ENCODE results near the gene MALSU1. TPM values are rescaled to one million over a fixed set of nuclear protein-coding genes. Genes with fewer than 3 reads are reported as not detected.
A peak's percentile ranks its signal among the peaks of the same experiment; 100 is the strongest.

MALSU1 gene
- total and polyA plus RNA-seq, 2 of the 13 experiments (the other 11 are each of a cell fraction or from before 2014, with no cell fraction given): 72.0 to 141 TPM

GRCh38 chr7:23293500-23294073, 5.6 kb upstream of the MALSU1 start (continued):
- TF ChIP-seq STAG1 (CRISPR knock-in tag; IDR thresholded peaks at IDR 0.05): no peak; the same call in 1 of the 2 replicates
- TF ChIP-seq MTA1 (CRISPR knock-in tag; IDR thresholded peaks at IDR 0.05; ENCODE audit: borderline replicate concordance): peak; percentile 88
- peak; percentile 91 for TF ChIP-seq ZMYM2 (CRISPR knock-in tag; IDR thresholded peaks at IDR 0.05)
- TF ChIP-seq FOXA1 (IDR thresholded peaks at IDR 0.05): no peak
- TF ChIP-seq FOXA1 (CRISPR knock-in tag; IDR thresholded peaks at IDR 0.05): peak; percentile 90
- TF ChIP-seq, protein P1, sequence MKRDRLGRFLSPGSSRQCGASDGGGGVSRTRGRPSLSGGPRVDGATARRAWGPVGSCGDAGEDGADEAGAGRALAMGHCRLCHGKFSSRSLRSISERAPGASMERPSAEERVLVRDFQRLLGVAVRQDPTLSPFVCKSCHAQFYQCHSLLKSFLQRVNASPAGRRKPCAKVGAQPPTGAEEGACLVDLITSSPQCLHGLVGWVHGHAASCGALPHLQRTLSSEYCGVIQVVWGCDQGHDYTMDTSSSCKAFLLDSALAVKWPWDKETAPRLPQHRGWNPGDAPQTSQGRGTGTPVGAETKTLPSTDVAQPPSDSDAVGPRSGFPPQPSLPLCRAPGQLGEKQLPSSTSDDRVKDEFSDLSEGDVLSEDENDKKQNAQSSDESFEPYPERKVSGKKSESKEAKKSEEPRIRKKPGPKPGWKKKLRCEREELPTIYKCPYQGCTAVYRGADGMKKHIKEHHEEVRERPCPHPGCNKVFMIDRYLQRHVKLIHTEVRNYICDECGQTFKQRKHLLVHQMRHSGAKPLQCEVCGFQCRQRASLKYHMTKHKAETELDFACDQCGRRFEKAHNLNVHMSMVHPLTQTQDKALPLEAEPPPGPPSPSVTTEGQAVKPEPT (CRISPR knock-in tag; IDR thresholded peaks at IDR 0.05; ENCODE audit: low read depth): no peak
- 0 out of 2 replicates have a peak, but pooled peaks have one; percentile 62 for TF ChIP-seq ZNF724P (CRISPR knock-in tag; IDR thresholded peaks at IDR 0.05; ENCODE audit: borderline replicate concordance)
- TF ChIP-seq YEATS2 (CRISPR knock-in tag; IDR thresholded peaks at IDR 0.05; ENCODE audit: borderline replicate concordance): no peak
- TF ChIP-seq ZNF263 (CRISPR knock-in tag; IDR thresholded peaks at IDR 0.05): peak; percentile 72
- TF ChIP-seq CEBPB (IDR thresholded peaks at IDR 0.05; ENCODE audit: borderline replicate concordance, low read depth, low read length): peak; percentile 80
- peak; percentile 79 for TF ChIP-seq YY1 (IDR thresholded peaks at IDR 0.05; ENCODE audit: insufficient read depth, insufficient replicate concordance, low read depth, low read length)
- no peak for TF ChIP-seq HOXA7 (CRISPR knock-in tag; IDR thresholded peaks at IDR 0.05)
- TF ChIP-seq ZNF556 (CRISPR knock-in tag; IDR thresholded peaks at IDR 0.05; ENCODE audit: borderline replicate concordance): no peak; the same call in 1 of the 2 replicates
- peak; percentile 94 for TF ChIP-seq SALL1 (CRISPR knock-in tag; IDR thresholded peaks at IDR 0.05)
- TF ChIP-seq KDM1A (CRISPR knock-in tag; IDR thresholded peaks at IDR 0.05): peak; percentile 90
- TF ChIP-seq ZNF720 (CRISPR knock-in tag; IDR thresholded peaks at IDR 0.05): no peak
- no peak for TF ChIP-seq CAMTA2 (CRISPR knock-in tag; IDR thresholded peaks at IDR 0.05; ENCODE audit: borderline replicate concordance)
- TF ChIP-seq, protein P2, sequence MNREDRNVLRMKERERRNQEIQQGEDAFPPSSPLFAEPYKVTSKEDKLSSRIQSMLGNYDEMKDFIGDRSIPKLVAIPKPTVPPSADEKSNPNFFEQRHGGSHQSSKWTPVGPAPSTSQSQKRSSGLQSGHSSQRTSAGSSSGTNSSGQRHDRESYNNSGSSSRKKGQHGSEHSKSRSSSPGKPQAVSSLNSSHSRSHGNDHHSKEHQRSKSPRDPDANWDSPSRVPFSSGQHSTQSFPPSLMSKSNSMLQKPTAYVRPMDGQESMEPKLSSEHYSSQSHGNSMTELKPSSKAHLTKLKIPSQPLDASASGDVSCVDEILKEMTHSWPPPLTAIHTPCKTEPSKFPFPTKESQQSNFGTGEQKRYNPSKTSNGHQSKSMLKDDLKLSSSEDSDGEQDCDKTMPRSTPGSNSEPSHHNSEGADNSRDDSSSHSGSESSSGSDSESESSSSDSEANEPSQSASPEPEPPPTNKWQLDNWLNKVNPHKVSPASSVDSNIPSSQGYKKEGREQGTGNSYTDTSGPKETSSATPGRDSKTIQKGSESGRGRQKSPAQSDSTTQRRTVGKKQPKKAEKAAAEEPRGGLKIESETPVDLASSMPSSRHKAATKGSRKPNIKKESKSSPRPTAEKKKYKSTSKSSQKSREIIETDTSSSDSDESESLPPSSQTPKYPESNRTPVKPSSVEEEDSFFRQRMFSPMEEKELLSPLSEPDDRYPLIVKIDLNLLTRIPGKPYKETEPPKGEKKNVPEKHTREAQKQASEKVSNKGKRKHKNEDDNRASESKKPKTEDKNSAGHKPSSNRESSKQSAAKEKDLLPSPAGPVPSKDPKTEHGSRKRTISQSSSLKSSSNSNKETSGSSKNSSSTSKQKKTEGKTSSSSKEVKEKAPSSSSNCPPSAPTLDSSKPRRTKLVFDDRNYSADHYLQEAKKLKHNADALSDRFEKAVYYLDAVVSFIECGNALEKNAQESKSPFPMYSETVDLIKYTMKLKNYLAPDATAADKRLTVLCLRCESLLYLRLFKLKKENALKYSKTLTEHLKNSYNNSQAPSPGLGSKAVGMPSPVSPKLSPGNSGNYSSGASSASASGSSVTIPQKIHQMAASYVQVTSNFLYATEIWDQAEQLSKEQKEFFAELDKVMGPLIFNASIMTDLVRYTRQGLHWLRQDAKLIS (CRISPR knock-in tag; IDR thresholded peaks at IDR 0.05): no peak
- TF ChIP-seq PBX3 (CRISPR knock-in tag; IDR thresholded peaks at IDR 0.05; ENCODE audit: borderline replicate concordance): no peak
- TF ChIP-seq NFIC (IDR thresholded peaks at IDR 0.05; ENCODE audit: low read length): peak; percentile 65; the same call in 1 of the 2 replicates
- peak; percentile 80; the same call in 1 of the 2 replicates for TF ChIP-seq ZNF503 (CRISPR knock-in tag; IDR thresholded peaks at IDR 0.05)
- TF ChIP-seq EHMT2 (IDR thresholded peaks at IDR 0.05; ENCODE audit: borderline replicate concordance, low read depth, low read length): 0 out of 2 replicates have a peak, but pooled peaks have one; percentile 28
- no peak for TF ChIP-seq ZNF746 (CRISPR knock-in tag; IDR thresholded peaks at IDR 0.05)
